ENCODE measurements around the gene LAMA4. TPM values are rescaled to one million over a fixed set of nuclear protein-coding genes. Genes with fewer than 3 reads are reported as not detected.

The LAMA4 gene
- total RNA-seq, 1 experiment from 2014 or later = not detected

GRCh38 chr6:112274774-112275173 lies 20.4 kb upstream of the LAMA4 start:
- no peak for DNase-seq (ENCODE audit: low spot score)

DNA sequence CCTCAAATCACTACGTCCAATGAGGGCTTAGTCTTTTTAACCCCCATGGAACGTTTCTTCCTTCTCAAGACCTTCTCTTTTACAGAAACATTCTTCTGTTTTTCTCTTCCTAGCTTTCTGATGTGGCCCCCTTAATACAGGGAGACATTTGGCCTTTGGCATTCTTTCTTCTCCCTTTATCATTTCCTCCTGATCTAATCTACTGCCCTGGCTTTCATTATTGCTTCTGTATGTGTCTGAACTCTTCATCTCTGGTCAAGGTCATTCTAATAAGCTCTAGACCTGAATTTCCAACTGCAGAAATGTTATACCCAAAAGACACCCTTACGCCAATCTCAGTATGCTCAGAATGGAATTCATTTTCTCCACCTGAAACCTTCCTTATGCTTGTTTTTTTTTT lies 18.4 kb upstream of the LAMA4 start:
- DNase-seq (ENCODE audit: low spot score) = no peak

DNA sequence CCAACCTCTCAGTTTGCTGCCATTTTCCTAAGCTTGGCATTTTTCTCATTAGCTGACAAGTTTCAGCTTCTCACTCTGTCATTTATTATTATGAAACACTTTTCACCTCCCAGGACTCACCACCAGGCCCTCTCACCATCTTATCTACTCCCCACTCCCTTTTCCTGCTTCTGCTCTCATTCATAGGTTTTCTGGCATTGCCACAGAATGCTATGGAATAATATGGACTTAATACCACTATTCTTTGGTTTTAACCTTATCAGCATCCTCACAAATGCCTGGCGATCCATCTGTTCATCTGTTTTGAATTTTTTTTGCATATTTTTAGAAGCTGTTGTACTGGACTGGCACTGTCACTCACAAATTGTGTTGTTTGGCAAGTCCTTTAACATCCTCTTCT lies 16.4 kb upstream of the LAMA4 start:
- no peak for DNase-seq (ENCODE audit: low spot score)

DNA sequence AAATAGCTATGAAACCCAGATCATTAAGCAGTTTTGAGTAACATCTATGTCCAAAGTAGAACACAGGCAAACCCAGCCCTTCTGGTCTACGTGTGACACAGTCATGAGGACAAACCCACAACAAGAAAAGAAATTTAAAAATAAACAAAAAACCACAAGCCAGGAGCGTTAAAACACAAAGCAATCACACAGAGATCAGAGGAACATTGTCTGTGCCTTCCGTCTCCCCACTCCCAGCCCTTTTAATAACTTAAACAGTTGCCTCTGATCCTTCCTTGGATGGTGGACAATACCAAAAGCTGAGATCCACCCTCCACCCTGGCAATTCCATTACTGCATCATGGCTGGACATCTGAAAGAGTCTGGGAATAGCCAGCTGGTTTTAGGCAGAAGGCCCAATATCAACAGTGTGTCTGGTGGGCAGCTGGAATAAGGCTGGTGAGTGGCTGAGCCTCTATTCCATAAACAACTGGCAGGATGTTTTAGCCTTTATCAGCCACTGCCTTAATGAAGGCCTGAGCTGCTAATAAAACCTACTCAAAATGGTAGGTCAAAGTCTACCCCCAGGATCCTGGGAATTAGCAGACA lies 15.7 kb upstream of the LAMA4 start:
- DNase-seq (ENCODE audit: low spot score) = no peak

DNA sequence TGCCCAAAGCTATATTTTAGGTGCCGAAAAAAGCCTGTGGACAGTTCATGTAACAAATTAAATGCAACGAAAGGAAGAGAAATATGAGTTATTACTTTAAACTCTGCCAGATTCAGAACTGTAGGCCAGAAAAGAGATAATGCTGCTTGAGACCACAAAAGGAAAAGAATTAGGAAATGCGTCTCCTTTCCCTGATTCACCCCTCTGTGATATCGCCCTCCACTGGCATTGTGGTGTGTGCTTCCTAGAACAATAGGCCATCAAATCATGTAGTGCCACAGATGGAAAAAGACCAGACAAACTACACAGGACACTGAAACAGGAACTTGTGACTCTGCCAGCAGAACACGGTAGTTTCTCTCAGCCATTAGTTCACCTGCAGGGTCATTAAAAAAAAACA lies 14.7 kb upstream of the LAMA4 start:
- DNase-seq (ENCODE audit: low spot score) = peak; percentile 14

DNA sequence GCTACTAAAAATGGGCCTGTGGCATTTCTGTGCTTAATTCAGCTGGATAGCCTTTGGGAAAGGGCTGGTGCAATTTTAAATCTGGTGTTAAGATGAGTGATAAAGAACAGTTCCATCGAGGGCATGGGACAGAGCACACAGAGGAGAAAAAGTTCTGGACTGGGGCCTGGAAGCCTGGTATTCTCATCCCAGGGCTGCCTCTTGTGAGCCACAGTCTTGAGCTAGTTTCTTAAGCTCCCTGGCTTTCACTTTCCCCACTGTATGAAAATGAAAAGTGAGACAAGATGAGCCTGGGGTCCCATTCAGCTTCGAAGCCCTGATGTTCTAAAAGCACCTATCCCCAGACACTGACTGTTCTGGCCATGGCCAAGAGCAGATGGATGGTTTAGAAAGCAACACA lies 14.3 kb upstream of the LAMA4 start:
- no peak for DNase-seq (ENCODE audit: low spot score)

- DNase-seq (ENCODE audit: low spot score) = no peak
These were observed 13.7 kb upstream of the LAMA4 start for GRCh38 chr6:112268019-112268418.

DNA sequence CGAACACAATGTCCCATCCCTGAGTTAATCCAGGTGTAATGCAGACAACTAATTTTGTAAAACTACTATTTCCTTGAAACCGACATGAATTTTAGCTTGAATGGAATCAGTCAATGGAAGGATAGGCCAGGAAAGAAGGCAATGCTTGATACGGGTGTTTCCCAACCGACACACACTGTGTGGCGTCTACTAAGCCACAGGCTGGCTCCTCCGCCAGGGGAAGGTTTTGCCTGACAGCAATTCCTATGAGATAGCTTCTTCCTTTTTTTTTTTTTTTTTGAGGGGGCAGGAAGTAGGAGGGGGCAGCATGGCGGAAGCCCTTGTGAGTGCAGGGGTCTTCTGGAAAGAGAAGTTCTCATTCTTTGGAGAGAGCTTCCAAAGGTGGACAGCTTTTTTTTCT lies 12.0 kb upstream of the LAMA4 start:
- no peak for DNase-seq (ENCODE audit: low spot score)

GRCh38 chr6:112259337-112259675 lies 4.9 kb upstream of the LAMA4 start:
- DNase-seq (ENCODE audit: low spot score) = no peak

DNA sequence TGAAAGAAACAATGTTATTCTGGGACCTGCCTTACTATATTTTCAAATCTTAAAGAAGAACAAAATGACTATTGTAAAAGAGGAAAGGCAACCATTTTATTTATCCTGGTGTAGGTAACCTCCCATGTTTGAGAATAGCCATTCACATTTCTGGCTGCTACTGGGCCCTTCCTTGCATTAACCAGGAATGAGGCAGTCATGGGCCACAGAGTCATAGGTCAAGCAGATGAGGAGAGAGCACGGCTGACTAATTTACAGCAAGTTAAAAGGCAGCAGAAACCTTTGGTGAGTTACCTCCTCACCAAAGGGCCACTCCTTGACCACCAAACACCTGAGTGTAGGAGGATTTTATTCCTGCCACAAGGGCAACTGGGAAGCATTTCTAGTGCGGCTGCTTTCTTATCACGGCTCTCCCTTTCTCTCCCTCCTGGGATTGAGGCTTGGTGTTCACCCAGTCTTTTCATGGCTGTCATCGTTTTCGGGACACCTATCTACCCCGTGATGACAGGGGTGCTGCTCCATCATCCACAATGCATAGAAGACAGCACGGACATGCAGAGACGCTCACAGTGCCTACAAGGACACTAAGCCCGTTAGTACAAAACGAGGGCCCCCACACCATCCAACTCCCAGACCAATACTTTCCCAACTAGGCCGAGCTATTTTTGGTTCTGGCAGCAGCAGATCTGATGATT lies 4.4 kb upstream of the LAMA4 start:
- DNase-seq (ENCODE audit: low spot score) = no peak

DNA sequence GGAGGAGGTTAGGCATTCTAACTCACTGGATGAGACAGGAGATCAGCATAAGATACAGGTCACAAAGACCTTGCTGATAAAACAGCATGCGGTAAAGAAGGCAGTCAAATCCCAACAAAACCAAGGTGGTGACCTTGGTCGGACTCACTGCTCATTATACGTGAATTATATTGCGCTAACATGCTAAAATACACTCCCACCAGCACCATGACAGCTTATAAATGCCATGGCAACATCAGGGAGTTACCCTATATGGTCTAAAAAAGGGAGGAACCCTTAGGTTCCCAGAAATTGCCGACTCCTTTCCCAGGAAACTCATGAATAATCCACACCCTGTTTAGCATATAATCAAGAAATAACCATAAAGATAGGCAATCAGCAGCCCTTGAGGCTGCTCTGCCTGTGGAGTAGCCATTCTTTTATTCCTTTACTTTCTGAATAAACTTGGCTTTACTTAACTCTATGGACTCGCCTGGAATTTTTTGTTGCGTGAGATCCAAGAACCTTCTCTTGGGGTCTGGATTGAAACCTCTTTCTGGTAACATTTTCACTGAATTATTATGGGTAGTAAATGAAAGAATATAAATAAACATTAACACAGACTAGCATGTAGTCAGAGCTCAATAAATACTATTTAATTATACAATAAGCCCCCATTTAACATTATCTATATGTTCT lies 3.0 kb upstream of the LAMA4 start:
- no peak for DNase-seq (ENCODE audit: low spot score)

- DNase-seq (ENCODE audit: low spot score) = no peak
These were observed 554 bp upstream of the LAMA4 start for GRCh38 chr6:112254921-112255320.

DNA sequence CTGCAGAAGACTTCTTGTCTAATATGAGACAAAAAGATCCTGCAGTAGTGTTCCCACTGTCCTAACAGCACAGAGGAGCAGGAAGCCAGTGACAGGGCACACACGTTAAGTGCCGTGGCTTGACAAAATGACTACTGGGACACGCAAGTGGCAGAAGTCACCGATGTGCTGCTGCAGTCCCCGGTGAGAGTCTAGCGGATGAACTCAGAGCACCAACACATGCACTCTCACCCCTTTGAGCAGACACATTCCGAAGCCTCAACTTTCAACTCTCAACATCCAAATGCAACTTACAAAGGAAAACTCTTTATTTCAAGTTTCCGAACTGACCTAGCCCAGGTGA lies 898 bp downstream of the LAMA4 start:
- DNase-seq (ENCODE audit: low spot score) = no peak

- DNase-seq (ENCODE audit: low spot score) = no peak
These were observed 1.5 kb downstream of the LAMA4 start for GRCh38 chr6:112252571-112253497.

GRCh38 chr6:112251171-112251875 lies 3.0 kb downstream of the LAMA4 start:
- no peak for DNase-seq (ENCODE audit: low spot score)

DNA sequence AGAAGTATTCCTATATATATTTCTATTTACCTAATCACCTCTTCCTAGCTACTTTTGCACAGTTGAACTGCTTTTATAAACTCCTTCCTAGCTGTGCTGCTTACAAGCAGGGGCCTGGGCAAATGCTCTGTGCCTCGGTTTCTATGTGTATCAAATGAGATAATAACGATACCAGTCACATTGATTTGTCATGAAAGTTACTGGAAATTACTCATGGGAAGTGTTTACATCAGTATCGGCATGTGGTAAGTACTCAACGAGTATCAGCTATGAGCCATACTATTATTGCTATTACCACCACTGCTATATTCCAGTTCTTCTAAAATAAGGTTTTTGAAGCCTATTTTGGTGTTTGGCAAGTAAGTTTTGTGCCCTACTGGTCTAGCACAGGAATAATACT lies 4.9 kb downstream of the LAMA4 start:
- DNase-seq (ENCODE audit: low spot score) = no peak

GRCh38 chr6:112247275-112247674 lies 7.1 kb downstream of the LAMA4 start:
- no peak for DNase-seq (ENCODE audit: low spot score)

- DNase-seq (ENCODE audit: low spot score) = no peak
These were observed 8.7 kb downstream of the LAMA4 start for GRCh38 chr6:112245511-112246203.

DNA sequence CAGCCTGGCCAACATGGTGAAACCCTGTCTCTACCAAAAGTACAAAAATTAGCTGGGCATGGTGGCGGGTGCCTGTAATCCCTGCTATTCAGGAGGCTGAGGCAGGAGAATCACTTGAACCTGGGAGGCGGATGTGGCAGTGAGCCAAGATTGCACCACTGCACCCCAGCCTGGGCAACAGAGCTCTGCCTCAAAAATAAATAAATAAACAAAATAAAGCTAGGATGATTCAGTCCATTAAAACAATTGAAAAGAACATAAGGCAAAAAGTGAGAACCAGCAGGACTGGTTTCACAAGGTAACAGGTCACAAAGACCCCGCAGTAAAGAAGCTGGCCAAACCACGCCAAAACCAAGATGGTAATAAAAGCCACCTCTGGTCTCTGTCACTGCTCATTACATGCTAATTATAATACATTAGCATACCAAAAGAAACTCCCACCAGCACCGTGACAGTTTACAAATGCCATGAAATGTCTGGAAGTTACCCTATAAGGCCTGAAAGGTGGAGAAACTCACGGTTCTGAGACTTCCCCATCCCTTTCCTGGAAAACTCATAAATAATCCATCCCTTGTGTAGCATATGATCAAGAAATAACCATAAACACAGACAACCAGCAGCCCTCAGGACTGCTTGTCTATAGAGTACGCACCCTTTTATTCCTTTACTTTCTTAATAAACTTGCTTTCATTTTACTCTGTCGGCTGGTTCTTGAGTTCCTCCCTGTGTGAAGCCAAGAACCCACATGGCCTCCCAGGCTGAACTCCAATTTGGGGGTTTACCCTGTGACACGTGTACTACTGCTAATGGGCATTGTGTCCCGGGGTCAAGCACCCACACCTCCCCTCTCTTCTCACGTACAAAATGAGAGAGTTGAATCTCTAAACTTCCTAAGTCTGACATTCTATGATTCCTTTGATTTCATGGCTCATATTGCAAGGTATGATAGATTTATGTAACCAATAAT lies 10.2 kb downstream of the LAMA4 start:
- DNase-seq (ENCODE audit: low spot score) = peak; percentile 39
